NCI-H146 treated with DMSO at 0.1 percent for 48 hours (cell line): ENCODE results near the gene SSU72.
"Not testable (repeated sequence)": the region's sequence is repeated elsewhere in the genome, so short reads cannot be mapped to it uniquely, and the experiment has no call there.

Experiments used
- DNase-seq: peaks from one replicate; lab custom pipeline; 2025; ENCODE audit not compliant: unreplicated experiment; lab: John Stamatoyannopoulos, UW

SSU72 gene

GRCh38 chr1:1509465-1509850, 65.2 kb downstream of the SSU72 start:
- DNase-seq, result not testable (repeated sequence)

- not testable (repeated sequence) for DNase-seq
Measured at GRCh38 chr1:1508775-1509464, 65.7 kb downstream of the SSU72 start.

GRCh38 chr1:1507305-1507704, 67.4 kb downstream of the SSU72 start:
- DNase-seq, result no peak

- not testable (repeated sequence) for DNase-seq
Measured at GRCh38 chr1:1505801-1506200, 68.9 kb downstream of the SSU72 start.

GRCh38 chr1:1505366-1505798, 69.3 kb downstream of the SSU72 start:
- DNase-seq, result peak; percentile 28

GRCh38 chr1:1504777-1505365, 69.8 kb downstream of the SSU72 start:
- peak; percentile 43 for DNase-seq

- not testable (repeated sequence) for DNase-seq
Measured at GRCh38 chr1:1495461-1495975, 79.1 kb downstream of the SSU72 start.

- not testable (repeated sequence) for DNase-seq
Measured at GRCh38 chr1:1494311-1494710, 80.4 kb downstream of the SSU72 start.
